DOHH2 (cell line): ENCODE results near the gene GFPT2.

ENCODE experiments used
- H3F3A ChIP-seq: fragments of 200-600 bp; sonication (generic), shearing (Covaris generic); 2 replicates; pipeline ENCODE4 v1.6.0; 2016; ENCODE audit warnings: antibody characterized with exemption, mild to moderate bottlenecking; ENCODE audit not compliant: control insufficient read depth, insufficient read depth
- H3K27ac ChIP-seq: fragments of 200-600 bp; sonication (generic); 2 replicates; pipeline ENCODE4 v1.5.1; 2014; ENCODE audit warnings: low read depth, mild to moderate bottlenecking, low read length, moderate library complexity
- H3K27me3 ChIP-seq: fragments of 200-600 bp; sonication (generic); 2 replicates; pipeline ENCODE4 v1.6.1; 2014; ENCODE audit warnings: mild to moderate bottlenecking, low read length, mixed read lengths; ENCODE audit not compliant: control insufficient read depth
- H3K36me3 ChIP-seq: fragments of 200-600 bp; sonication (generic); 2 replicates; pipeline ENCODE4 v1.6.1; 2014; ENCODE audit warnings: mild to moderate bottlenecking, low read length, moderate library complexity, mixed read lengths; ENCODE audit not compliant: control insufficient read depth
- H3K4me1 ChIP-seq: fragments of 200-600 bp; sonication (generic); 2 replicates; pipeline ENCODE4 v1.6.1; 2014; ENCODE audit warnings: mild to moderate bottlenecking, low read length, mixed read lengths; ENCODE audit not compliant: control insufficient read depth
- H3K4me2 ChIP-seq: fragments of 200-600 bp; sonication (generic); 2 replicates; pipeline ENCODE4 v1.6.0; 2014; ENCODE audit warnings: mild to moderate bottlenecking, low read length, moderate library complexity
- H3K4me3 ChIP-seq: fragments of 200-600 bp; sonication (generic); 2 replicates; pipeline ENCODE4 v1.5.1; 2014; ENCODE audit warnings: mild to moderate bottlenecking, low read length, mixed read lengths
- H3K79me2 ChIP-seq: fragments of 200-600 bp; sonication (generic); 2 replicates; pipeline ENCODE4 v1.6.1; 2014; ENCODE audit warnings: mild to moderate bottlenecking, low read length, mixed read lengths; ENCODE audit not compliant: control insufficient read depth
- H3K9me2 ChIP-seq: fragments of 200-600 bp; sonication (generic); replicated peaks from 2 replicates; pipeline ENCODE4 v1.6.1; 2014; ENCODE audit warnings: mild to moderate bottlenecking, low read length, mixed read lengths; ENCODE audit not compliant: control insufficient read depth
- H3K9me3 ChIP-seq: fragments of 200-600 bp; sonication (generic); 2 replicates; pipeline ENCODE4 v1.6.1; 2014; ENCODE audit warnings: antibody characterized with exemption, low read length, mixed read lengths; ENCODE audit not compliant: control insufficient read depth, insufficient read depth
- H4K20me1 ChIP-seq: fragments of 200-600 bp; sonication (generic); 2 replicates; pipeline ENCODE4 v1.6.0; 2014; ENCODE audit warnings: low read depth, mild to moderate bottlenecking, antibody characterized with exemption, low read length, moderate library complexity; ENCODE audit not compliant: control insufficient read depth, insufficient read depth
- EZH2phosphoT487 ChIP-seq: fragments of 200-600 bp; sonication (generic); IDR thresholded peaks from 2 replicates; pipeline ENCODE4 v1.6.1; 2017; ENCODE audit warnings: borderline replicate concordance, mild to moderate bottlenecking, antibody characterized with exemption, low read length, moderate library complexity, mixed read lengths
- TF ChIP-seq, protein P1 (sequence below): fragments of 200-600 bp; sonication (generic); IDR thresholded peaks from one replicate; pipeline ENCODE4 v1.5.1; 2014; ENCODE audit warnings: antibody characterized with exemption, mild to moderate bottlenecking, low read depth, low read length; ENCODE audit not compliant: poor library complexity, severe bottlenecking

Gene GFPT2

DNA sequence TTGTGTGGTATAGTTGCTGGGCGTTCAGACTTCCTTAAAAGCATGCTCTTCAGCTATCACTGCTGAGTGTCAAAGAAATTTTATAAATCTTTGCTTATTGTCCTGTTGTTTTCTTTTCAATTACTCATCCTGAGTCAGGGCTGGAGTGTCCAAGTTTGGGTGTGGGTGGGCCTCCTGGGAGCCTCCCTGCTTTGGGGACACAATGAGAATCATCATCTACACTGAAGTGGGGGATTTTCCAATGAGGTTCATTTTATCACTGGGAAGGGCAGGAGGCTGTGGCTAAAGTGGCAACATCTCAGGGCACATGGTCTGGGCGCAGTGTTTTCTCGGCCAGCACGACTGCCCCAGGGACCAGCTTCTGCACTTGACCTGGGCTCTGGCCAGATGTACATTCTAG is 19.5 kb downstream of the GFPT2 start:
- Histone ChIP-seq H3K9me2 (no peaks in the 10 kb centered on the region), H3K4me1 (no peaks in the 10 kb centered on the region), H3K4me2 (no peak overlapping the region), H3K27me3 (no peaks in the 10 kb centered on the region), H3K27ac (no peak overlapping the region), H3K36me3 (no peaks in the 10 kb centered on the region), H3K4me3 (no peak overlapping the region), H3K79me2 (no peaks in the 10 kb centered on the region), H4K20me1 (no peaks in the 10 kb centered on the region), H3F3A (no peaks in the 10 kb centered on the region), H3K9me3 (no peaks in the 10 kb centered on the region)
- TF ChIP-seq, protein P1, sequence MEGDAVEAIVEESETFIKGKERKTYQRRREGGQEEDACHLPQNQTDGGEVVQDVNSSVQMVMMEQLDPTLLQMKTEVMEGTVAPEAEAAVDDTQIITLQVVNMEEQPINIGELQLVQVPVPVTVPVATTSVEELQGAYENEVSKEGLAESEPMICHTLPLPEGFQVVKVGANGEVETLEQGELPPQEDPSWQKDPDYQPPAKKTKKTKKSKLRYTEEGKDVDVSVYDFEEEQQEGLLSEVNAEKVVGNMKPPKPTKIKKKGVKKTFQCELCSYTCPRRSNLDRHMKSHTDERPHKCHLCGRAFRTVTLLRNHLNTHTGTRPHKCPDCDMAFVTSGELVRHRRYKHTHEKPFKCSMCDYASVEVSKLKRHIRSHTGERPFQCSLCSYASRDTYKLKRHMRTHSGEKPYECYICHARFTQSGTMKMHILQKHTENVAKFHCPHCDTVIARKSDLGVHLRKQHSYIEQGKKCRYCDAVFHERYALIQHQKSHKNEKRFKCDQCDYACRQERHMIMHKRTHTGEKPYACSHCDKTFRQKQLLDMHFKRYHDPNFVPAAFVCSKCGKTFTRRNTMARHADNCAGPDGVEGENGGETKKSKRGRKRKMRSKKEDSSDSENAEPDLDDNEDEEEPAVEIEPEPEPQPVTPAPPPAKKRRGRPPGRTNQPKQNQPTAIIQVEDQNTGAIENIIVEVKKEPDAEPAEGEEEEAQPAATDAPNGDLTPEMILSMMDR, result no peak
- TF ChIP-seq EZH2phosphoT487, result no peak

DNA sequence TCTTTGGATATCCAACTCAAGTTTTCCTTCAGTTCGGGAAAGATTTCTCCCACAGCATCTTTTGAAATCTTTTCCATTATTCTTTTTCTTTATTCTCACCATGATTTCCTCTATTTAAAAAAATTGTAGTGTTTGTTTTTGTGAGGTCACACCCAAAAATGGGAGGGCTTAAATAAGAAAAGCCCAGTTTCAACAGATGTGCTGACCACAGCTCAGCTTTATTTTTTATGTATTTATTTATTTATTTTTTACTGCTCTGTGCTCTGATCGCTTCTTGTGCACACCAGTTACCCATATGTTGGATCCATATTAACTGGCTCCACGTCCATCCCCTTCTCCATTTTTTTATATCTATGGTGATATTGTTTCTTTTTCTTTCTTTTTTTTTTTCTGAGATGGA is 20.3 kb downstream of the GFPT2 start:
- no peaks in the 10 kb centered on the region for H4K20me1 ChIP-seq
- no peak for TF ChIP-seq EZH2phosphoT487
- TF ChIP-seq, protein P1, result no peak
- H3K27me3 ChIP-seq, result no peaks in the 10 kb centered on the region
- no peaks in the 10 kb centered on the region for H3K9me3 ChIP-seq
- H3F3A ChIP-seq, result no peaks in the 10 kb centered on the region
- no peak overlapping the region for H3K4me3 ChIP-seq
- H3K4me2 ChIP-seq, result no peak overlapping the region
- H3K9me2 ChIP-seq, result no peaks in the 10 kb centered on the region
- H3K4me1 ChIP-seq, result no peaks in the 10 kb centered on the region
- H3K36me3 ChIP-seq, result no peaks in the 10 kb centered on the region
- H3K79me2 ChIP-seq, result no peaks in the 10 kb centered on the region
- H3K27ac ChIP-seq, result no peak overlapping the region

DNA sequence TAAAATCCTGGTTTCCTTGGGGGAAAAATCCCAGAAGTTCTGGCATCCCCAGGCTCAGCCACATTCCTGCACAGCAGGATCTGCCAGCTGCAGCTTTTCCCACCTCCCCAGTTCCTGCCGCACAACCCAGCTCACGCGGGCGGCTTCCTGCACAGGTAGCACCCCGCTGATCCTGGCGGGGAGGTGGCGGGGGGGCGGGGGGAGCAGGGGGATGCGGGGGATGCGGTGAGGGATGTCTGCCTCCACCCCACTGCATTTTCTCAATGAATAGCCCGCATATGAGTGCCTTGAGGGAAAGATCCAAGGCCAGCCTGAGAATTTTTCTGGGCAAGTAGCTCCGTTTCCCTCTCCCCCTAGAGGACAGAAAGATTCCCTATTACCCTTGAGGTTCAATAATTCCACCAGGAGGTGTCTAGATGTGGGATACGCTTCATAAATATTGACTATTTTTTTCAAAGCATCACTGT is 21.1 kb downstream of the GFPT2 start:
- Histone ChIP-seq H3F3A (no peaks in the 10 kb centered on the region), H3K9me2 (no peaks in the 10 kb centered on the region), H4K20me1 (no peaks in the 10 kb centered on the region), H3K27ac (no peak overlapping the region), H3K36me3 (no peaks in the 10 kb centered on the region), H3K4me1 (no peaks in the 10 kb centered on the region), H3K9me3 (no peaks in the 10 kb centered on the region), H3K79me2 (no peaks in the 10 kb centered on the region), H3K4me3 (no peak overlapping the region), H3K4me2 (no peak overlapping the region), H3K27me3 (no peaks in the 10 kb centered on the region)
- TF ChIP-seq, protein P1, result no peak
- no peak for TF ChIP-seq EZH2phosphoT487

DNA sequence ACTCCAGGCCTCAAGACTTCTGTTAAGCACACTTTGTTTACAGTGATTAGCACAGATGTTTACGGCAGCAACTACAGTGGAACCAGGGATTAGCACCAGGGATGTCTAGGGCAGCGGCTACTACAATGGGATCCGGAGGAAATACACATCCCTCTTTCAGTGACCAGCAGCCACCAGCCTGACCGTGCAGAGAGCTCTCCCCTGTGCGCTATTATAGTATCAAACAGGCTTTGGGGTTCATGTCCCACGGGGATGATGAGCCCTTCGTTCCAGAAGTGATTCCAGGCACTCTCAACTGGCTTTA is 21.5 kb downstream of the GFPT2 start:
- no peaks in the 10 kb centered on the region for H3K36me3 ChIP-seq
- no peaks in the 10 kb centered on the region for H3K27me3 ChIP-seq
- no peaks in the 10 kb centered on the region for H3K9me3 ChIP-seq
- H3K9me2 ChIP-seq, result no peaks in the 10 kb centered on the region
- no peaks in the 10 kb centered on the region for H3F3A ChIP-seq
- no peak overlapping the region for H3K4me2 ChIP-seq
- H3K4me1 ChIP-seq, result no peaks in the 10 kb centered on the region
- no peak overlapping the region for H3K27ac ChIP-seq
- TF ChIP-seq, protein P1, result no peak
- TF ChIP-seq EZH2phosphoT487, result no peak
- H3K4me3 ChIP-seq, result no peak overlapping the region
- no peaks in the 10 kb centered on the region for H3K79me2 ChIP-seq
- H4K20me1 ChIP-seq, result no peaks in the 10 kb centered on the region
